ENCODE measurements around the gene ZDHHC16.

- TF ChIP-seq POLR2A (IDR thresholded peaks at IDR 0.05; ENCODE audit: low read depth, low read length) (peak; percentile 84), POLR2AphosphoS5 (IDR thresholded peaks at IDR 0.05; ENCODE audit: low read depth, low read length) (peak; percentile 95)
Observed at GRCh38 chr10:97497572-97498075, 51.6 kb downstream of the ZDHHC16 start.
